Keratinocyte (primary cell): ENCODE measurements around the gene LHFPL6. TPM values are rescaled to one million over a fixed set of nuclear protein-coding genes. Genes with fewer than 3 reads are reported as not detected.

Source experiments
- DNase-seq: peaks from one replicate; pipeline ENCODE4 v3.0.0-alpha.2; 2011; ENCODE audit warnings: low read depth, missing footprints, low spot score
- FAIRE-seq: peaks from 2 replicates; lab custom pipeline; 2011; peaks lifted over from hg19 to GRCh38; lab: Jason Lieb, UNC
- H2AFZ ChIP-seq: 2 replicates; pipeline ENCODE4 v1.6.0; 2012; ENCODE audit warnings: low read length, control low read depth, inconsistent platforms; ENCODE audit not compliant: control insufficient read depth
- H3K27ac ChIP-seq: 2 replicates; pipeline ENCODE4 v1.5.1; 2011; ENCODE audit warnings: low read length; ENCODE audit not compliant: control insufficient read depth, insufficient read depth
- H3K27me3 ChIP-seq: 3 replicates; pipeline ENCODE4 v1.6.0; 2011; ENCODE audit warnings: low read length; ENCODE audit not compliant: control insufficient read depth, insufficient read depth; ENCODE audit errors: extremely low read depth
- H3K36me3 ChIP-seq, 2 experiments: 2 replicates in 1 of 2; 3 replicates in 1 of 2; pipeline ENCODE4 v1.5.1; 2011; ENCODE audit warnings: low read length in 2 of 2, mild to moderate bottlenecking in 1 of 2; ENCODE audit not compliant: control insufficient read depth in 2 of 2, insufficient read depth in 2 of 2; ENCODE audit errors: extremely low read depth in 1 of 2
- H3K4me1 ChIP-seq: 3 replicates; pipeline ENCODE4 v1.5.1; 2011; ENCODE audit warnings: low read length; ENCODE audit not compliant: control insufficient read depth, insufficient read depth; ENCODE audit errors: extremely low read depth
- H3K4me2 ChIP-seq: 3 replicates; pipeline ENCODE4 v1.6.0; 2011; ENCODE audit warnings: low read depth, low read length; ENCODE audit not compliant: control insufficient read depth, insufficient read depth; ENCODE audit errors: extremely low read depth
- H3K4me3 ChIP-seq, 3 experiments: fragments of 200-600 bp in 1 of 3; sonication (generic) in 1 of 3; 2 replicates in 2 of 3; 3 replicates in 1 of 3; pipeline ENCODE4 v1.5.1; 2011 to 2016; ENCODE audit warnings: low read length in 3 of 3, mild to moderate bottlenecking in 3 of 3, control low read depth in 2 of 3, inconsistent platforms in 1 of 3, low read depth in 1 of 3, mixed read lengths in 1 of 3, mixed run types in 1 of 3, moderate library complexity in 1 of 3; ENCODE audit not compliant: control insufficient read depth in 2 of 3, insufficient read depth in 2 of 3; ENCODE audit errors: extremely low read depth in 1 of 3
- H3K79me2 ChIP-seq: 2 replicates; pipeline ENCODE4 v1.6.0; 2012; ENCODE audit warnings: low read length; ENCODE audit not compliant: control insufficient read depth, insufficient read depth
- H3K9ac ChIP-seq: 3 replicates; pipeline ENCODE4 v1.6.0; 2011; ENCODE audit warnings: low read length; ENCODE audit not compliant: control insufficient read depth, insufficient read depth; ENCODE audit errors: extremely low read depth
- H3K9me1 ChIP-seq: 3 replicates; pipeline ENCODE4 v1.6.0; 2011; ENCODE audit warnings: low read length; ENCODE audit not compliant: control insufficient read depth, insufficient read depth; ENCODE audit errors: extremely low read depth
- H3K9me3 ChIP-seq: 2 replicates; pipeline ENCODE4 v1.5.1; 2012; ENCODE audit warnings: low read depth, low read length; ENCODE audit not compliant: control insufficient read depth
- H4K20me1 ChIP-seq: 3 replicates; pipeline ENCODE4 v1.6.0; 2011; ENCODE audit warnings: low read length; ENCODE audit not compliant: control insufficient read depth, insufficient read depth; ENCODE audit errors: extremely low read depth
- CTCF ChIP-seq, 3 experiments: IDR thresholded peaks in 1 of 3; conservative IDR thresholded peaks in 1 of 3; optimal IDR thresholded peaks in 1 of 3; 2 replicates in 2 of 3; 3 replicates in 1 of 3; pipeline versions ENCODE3 to v1.5.1; 2011; ENCODE audit warnings: low read length in 3 of 3, mild to moderate bottlenecking in 3 of 3, moderate library complexity in 2 of 3, control low read depth in 1 of 3, inconsistent platforms in 1 of 3; ENCODE audit not compliant: insufficient read depth in 2 of 3; ENCODE audit errors: extremely low read depth in 1 of 3
- EZH2 ChIP-seq: IDR thresholded peaks from one replicate; pipeline ENCODE4 v1.6.1; 2012; ENCODE audit warnings: inconsistent platforms, mild to moderate bottlenecking, low read length, moderate library complexity
- dilution Hi-C: fragments of 300-500 bp; cut with MboI; formaldehyde crosslinking; loops from one replicate; pipeline ENCODE4 v1.7.0; 2020; ENCODE audit warnings: low sequenced_read_pairs; ENCODE audit not compliant: extremely low pct_ligation_motif_present
- polyA plus RNA-seq, 5 experiments: library from polyadenylated mRNA; depleted of rRNA in 3 of 5; stranded (reverse) in 3 of 5; stranded (forward) in 1 of 5; unstranded in 1 of 5; fragments of >200 nt; gene quantifications; 1 replicate in 1 of 5; 2 replicates in 3 of 5; 3 replicates in 1 of 5; pipeline versions ENCODE4 v1.2.1 to v1.2.3, GENCODE V29; 2011 to 2012; ENCODE audit warnings: missing spikeins in 2 of 5, low read depth in 1 of 5, low replicate concordance in 1 of 5

Gene LHFPL6
- polyA plus RNA-seq, 1 donor (not counting 4 experiments of a cell fraction or from before 2014, with no cell fraction given): 15.8 TPM

GRCh38 chr13:39468306-39468705 lies 134.7 kb downstream of the LHFPL6 start:
- Histone ChIP-seq H4K20me1 (no peaks in the 10 kb centered on the region), H3K9me1 (no peaks in the 10 kb centered on the region), H3K4me2 (no peak overlapping the region), H3K4me3 (no peak overlapping the region), H3K36me3 (no peaks in the 10 kb centered on the region), H2AFZ (no peak overlapping the region), H3K27me3 (no peaks in the 10 kb centered on the region), H3K4me1 (no peaks in the 10 kb centered on the region), H3K9me3 (no peaks in the 10 kb centered on the region), H3K9ac (no peak overlapping the region), H3K79me2 (no peaks in the 10 kb centered on the region), H3K27ac (no peak overlapping the region)
- FAIRE-seq (no peak), DNase-seq (no peak)
- TF ChIP-seq EZH2 (no peak), CTCF (optimal IDR thresholded peaks at IDR 0.05 in 1 of 3, IDR thresholded peaks at IDR 0.05 in 1 of 3, conservative IDR thresholded peaks at IDR 0.05 in 1 of 3; ENCODE audit: extremely low read depth in 1 of 3, insufficient read depth in 2 of 3, low read length in 3 of 3) (no peak)
- dilution Hi-C loops: no loop called here

GRCh38 chr13:39463611-39464010 lies 139.4 kb downstream of the LHFPL6 start:
- DNase-seq (no peak), FAIRE-seq (no peak)

More at GRCh38 chr13:39463611-39464010, 139.4 kb downstream of the LHFPL6 start:
- Histone ChIP-seq H3K36me3 (no peaks in the 10 kb centered on the region), H3K9me3 (no peaks in the 10 kb centered on the region), H2AFZ (no peak overlapping the region), H3K4me1 (no peaks in the 10 kb centered on the region), H3K79me2 (no peaks in the 10 kb centered on the region), H3K27ac (no peak overlapping the region), H4K20me1 (no peaks in the 10 kb centered on the region), H3K4me2 (no peak overlapping the region), H3K27me3 (no peaks in the 10 kb centered on the region), H3K9ac (no peak overlapping the region), H3K4me3 (no peak overlapping the region), H3K9me1 (no peaks in the 10 kb centered on the region)
- TF ChIP-seq EZH2: no peak
- no peak for TF ChIP-seq CTCF (optimal IDR thresholded peaks at IDR 0.05 in 1 of 3, IDR thresholded peaks at IDR 0.05 in 1 of 3, conservative IDR thresholded peaks at IDR 0.05 in 1 of 3; ENCODE audit: extremely low read depth in 1 of 3, insufficient read depth in 2 of 3, low read length in 3 of 3)
- dilution Hi-C loops: no loop called here
